GM19193 (cell line): ENCODE measurements around the gene RPL31.

Source experiments
- POLR2A ChIP-seq: IDR thresholded peaks from 4 replicates; pipeline ENCODE4 v1.6.1; 2011; ENCODE audit not compliant: insufficient read depth, insufficient read length; ENCODE audit errors: extremely low read depth

The RPL31 gene

GRCh38 chr2:100968146-100969145 lies 33.6 kb upstream of the RPL31 start:
- no peak for TF ChIP-seq POLR2A

GRCh38 chr2:100969998-100970397 lies 32.1 kb upstream of the RPL31 start:
- TF ChIP-seq POLR2A, result no peak

- no peak for TF ChIP-seq POLR2A
Measured at GRCh38 chr2:100971221-100971620, 30.9 kb upstream of the RPL31 start.

GRCh38 chr2:100972452-100972851 lies 29.6 kb upstream of the RPL31 start:
- no peak for TF ChIP-seq POLR2A

GRCh38 chr2:100974712-100975520 lies 27.2 kb upstream of the RPL31 start:
- no peak for TF ChIP-seq POLR2A

- no peak for TF ChIP-seq POLR2A
Measured at GRCh38 chr2:100975521-100975785, 26.6 kb upstream of the RPL31 start.

- no peak for TF ChIP-seq POLR2A
Measured at GRCh38 chr2:100976061-100976460, 26.0 kb upstream of the RPL31 start.

GRCh38 chr2:100976645-100977391 lies 25.3 kb upstream of the RPL31 start:
- no peak for TF ChIP-seq POLR2A

- no peak for TF ChIP-seq POLR2A
Measured at GRCh38 chr2:100977511-100977910, 24.6 kb upstream of the RPL31 start.

- TF ChIP-seq POLR2A, result no peak
Measured at GRCh38 chr2:100978582-100979191, 23.4 kb upstream of the RPL31 start.

GRCh38 chr2:100980046-100980445 lies 22.0 kb upstream of the RPL31 start:
- no peak for TF ChIP-seq POLR2A

- no peak for TF ChIP-seq POLR2A
Measured at GRCh38 chr2:100981011-100981410, 21.1 kb upstream of the RPL31 start.

GRCh38 chr2:100982431-100982861 lies 19.6 kb upstream of the RPL31 start:
- TF ChIP-seq POLR2A, result no peak

GRCh38 chr2:100983201-100983600 lies 18.9 kb upstream of the RPL31 start:
- no peak for TF ChIP-seq POLR2A
